ENCODE measurements around the gene MARCKSL1. TPM values are rescaled to one million over a fixed set of nuclear protein-coding genes. Genes with fewer than 3 reads are reported as not detected.
A peak's percentile ranks its signal among the peaks of the same experiment; 100 is the strongest.

Gene MARCKSL1
- total and polyA plus RNA-seq, 2 of the 13 experiments (the other 11 are each of a cell fraction or from before 2014, with no cell fraction given): 81.9 to 155 TPM

- intact Hi-C loops (cut with micrococcal nuclease; ENCODE audit: unreplicated experiment): loop anchor here (10.0 kb wide), 1 partner anchor 60 kb away; the partner anchor contains the start of gene BSDC1
- in situ Hi-C loops (cut with HindIII; ENCODE audit: extremely low pct_ligation_motif_present, low pct_unique_long_range_greater_than_20kb): no loop called here
- ChIA-PET CTCF (ENCODE audit: low intra/inter-chr PET ratio, low total read pairs) (interaction anchor here (0.8 to 1.7 kb wide), 2 partner anchors 16 to 79 kb away, joined by 4 read pairs; no protein-coding TSS in a partner anchor), POLR2A (interaction anchor here (0.9 to 4.8 kb wide), 7 partner anchors 11 to 119 kb away, joined by 3 to 84 read pairs (median 5); no protein-coding TSS in a partner anchor)
- peaks cover 14% of the 10 kb centered on the region for H3K79me2 ChIP-seq (ENCODE audit: insufficient read depth, low read length)
- BruUV-seq (replicated peaks): no TSS peak
- no peaks in the 10 kb centered on the region for H3K9me3 ChIP-seq (ENCODE audit: low read length)
- H3K4me3 ChIP-seq (replicated peaks in 1 of 3; ENCODE audit: insufficient read depth in 1 of 3, low read depth in 2 of 3, low read length in 3 of 3): peak overlapping the region; percentile 70 to 95 (median 84)
- peak overlapping the region; percentile 93 for H3K4me2 ChIP-seq (ENCODE audit: low read depth, low read length)
- ATAC-seq (peak; percentile 1; the same call in 2 of the 3 replicates), DNase-seq (ENCODE audit: low spot score) (no peak), FAIRE-seq (no peak)
- peak overlapping the region; percentile 91 for H3K9ac ChIP-seq (ENCODE audit: insufficient read depth, low read depth, low read length)
- peaks cover 24 to 50% of the 10 kb centered on the region in 2 experiments for H3K36me3 ChIP-seq (replicated peaks in 1 of 2; ENCODE audit: control insufficient read depth in 1 of 2, insufficient read depth in 2 of 2, low read length in 2 of 2)
- H2AFZ ChIP-seq (ENCODE audit: low read length): no peak overlapping the region
- H3K27me3 ChIP-seq (ENCODE audit: control insufficient read depth in 1 of 2, insufficient read depth in 2 of 2, low read length in 2 of 2): no peaks in the 10 kb centered on the region; a peak in 1 of 5 replicates
- H3K4me1 ChIP-seq (ENCODE audit: insufficient read depth, low read length): peaks cover 50% of the 10 kb centered on the region
- peaks cover 14% of the 10 kb centered on the region for H4K20me1 ChIP-seq (ENCODE audit: insufficient read depth, low read length)
- H3K27ac ChIP-seq (ENCODE audit: extremely low read length, insufficient read depth, low read length): peak overlapping the region; percentile 68
- 68% methylated on average over 8 of the region's 9 CpGs for WGBS (ENCODE audit: low lambda C conversion rate)
- no peak for TF ChIP-seq ZNF597 (CRISPR knock-in tag; IDR thresholded peaks at IDR 0.05)
- peak; percentile 57; the same call in 1 of the 2 replicates for TF ChIP-seq ZFP91 (CRISPR knock-in tag; IDR thresholded peaks at IDR 0.05; ENCODE audit: borderline replicate concordance)
- TF ChIP-seq ZBTB8A (CRISPR knock-in tag; IDR thresholded peaks at IDR 0.05; ENCODE audit: borderline replicate concordance, low read depth): no peak
- no peak for TF ChIP-seq GLI4 (CRISPR knock-in tag; IDR thresholded peaks at IDR 0.05; ENCODE audit: borderline replicate concordance)
- TF ChIP-seq NAIF1 (CRISPR knock-in tag; IDR thresholded peaks at IDR 0.05; ENCODE audit: borderline replicate concordance): 0 out of 2 replicates have a peak, but pooled peaks have one; percentile 28
- 0 out of 2 replicates have a peak, but pooled peaks have one; percentile 23 for TF ChIP-seq ARNTL (CRISPR knock-in tag; IDR thresholded peaks at IDR 0.05)
- no peak for TF ChIP-seq ZSCAN9 (CRISPR knock-in tag; IDR thresholded peaks at IDR 0.05; ENCODE audit: borderline replicate concordance)
- TF ChIP-seq GTF3A (CRISPR knock-in tag; conservative IDR thresholded peaks at IDR 0.05): no peak
- TF ChIP-seq ZNF709 (CRISPR knock-in tag; IDR thresholded peaks at IDR 0.05): no peak
- TF ChIP-seq POLR2A (IDR thresholded peaks at IDR 0.05; ENCODE audit: insufficient read depth in 1 of 2, low read depth in 2 of 2, low read length in 2 of 2): peak in 1 of 2 experiments; percentile 54; a peak in 3 of 4 replicates
- TF ChIP-seq ZNF3 (CRISPR knock-in tag; IDR thresholded peaks at IDR 0.05): no peak
- TF ChIP-seq KMT2A (CRISPR knock-in tag; IDR thresholded peaks at IDR 0.05): no peak
- TF ChIP-seq CCAR2 (optimal IDR thresholded peaks at IDR 0.05; ENCODE audit: low read depth, low read length): no peak
- TF ChIP-seq SYNCRIP (IDR thresholded peaks at IDR 0.05; ENCODE audit: insufficient read depth, low read depth, low read length): no peak
- no peak for TF ChIP-seq MTA3 (CRISPR knock-in tag; IDR thresholded peaks at IDR 0.05)
- 0 out of 2 replicates have a peak, but pooled peaks have one; percentile 27 for TF ChIP-seq ZBTB42 (CRISPR knock-in tag; IDR thresholded peaks at IDR 0.05)
- 0 out of 2 replicates have a peak, but pooled peaks have one; percentile 14 for TF ChIP-seq ZNF768 (CRISPR knock-in tag; IDR thresholded peaks at IDR 0.05)
- TF ChIP-seq HNRNPH1 (optimal IDR thresholded peaks at IDR 0.05; ENCODE audit: low read depth, low read length): no peak
- TF ChIP-seq ZNF350 (CRISPR knock-in tag; IDR thresholded peaks at IDR 0.05; ENCODE audit: borderline replicate concordance, low read depth): no peak
- no peak for TF ChIP-seq HINFP (CRISPR knock-in tag; IDR thresholded peaks at IDR 0.05; ENCODE audit: low read depth)
- no peak for TF ChIP-seq ZKSCAN5 (CRISPR knock-in tag; IDR thresholded peaks at IDR 0.05)
Observed at GRCh38 chr1:32334274-32334861, 1.7 kb downstream of the MARCKSL1 start.

Measured in HepG2 (cell line).